ENCODE results near the gene MAP4.
"Not testable (repeated sequence)": the region's sequence is repeated elsewhere in the genome, so short reads cannot be mapped to it uniquely, and the experiment has no call there.

The MAP4 gene

GRCh38 chr3:47892286-47893040 is 123.8 kb downstream of the MAP4 start:
- no peak for DNase-seq (ENCODE audit: low read depth)

- no peak for DNase-seq (ENCODE audit: low read depth)
Measured at GRCh38 chr3:47891613-47892005, 124.6 kb downstream of the MAP4 start.

DNA sequence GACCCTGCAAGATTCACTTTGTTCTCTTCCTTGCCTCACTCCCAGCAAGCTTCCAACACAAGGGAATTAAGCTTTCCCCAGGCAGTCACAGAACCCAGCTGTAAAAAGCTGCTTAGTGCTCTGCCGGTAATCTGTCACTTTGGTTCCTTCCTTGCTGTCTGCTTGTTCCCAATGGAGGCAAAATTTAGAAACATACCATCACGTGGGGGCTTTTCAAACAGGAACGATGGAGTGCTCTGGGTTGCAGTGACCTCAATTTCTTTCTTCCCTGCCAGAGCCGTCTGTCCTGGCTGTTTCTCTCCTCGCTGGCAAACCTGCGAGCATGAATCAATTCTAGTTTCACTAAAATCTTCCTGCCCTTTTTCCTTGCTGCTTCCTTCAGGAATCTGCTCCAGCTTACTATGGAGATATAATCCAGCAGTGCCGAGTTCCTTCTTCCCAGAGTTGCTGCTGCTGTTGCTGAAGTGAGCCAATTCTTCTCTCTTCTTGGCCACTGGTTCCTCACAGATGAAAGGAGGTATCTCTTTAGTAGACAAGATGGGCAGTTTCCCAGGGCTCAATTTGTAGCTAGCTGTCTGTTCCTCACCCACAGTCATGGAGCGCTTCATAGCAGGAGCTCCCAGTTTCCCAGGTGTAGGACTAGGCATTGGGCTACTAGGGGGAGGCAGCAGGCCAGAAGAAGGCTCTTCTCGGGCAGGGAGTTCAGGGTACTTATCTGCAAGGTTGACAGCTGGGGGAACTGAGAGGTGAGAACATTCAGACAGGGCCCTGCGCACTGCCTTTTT is 125.2 kb downstream of the MAP4 start:
- DNase-seq (ENCODE audit: low read depth) = no peak

DNA sequence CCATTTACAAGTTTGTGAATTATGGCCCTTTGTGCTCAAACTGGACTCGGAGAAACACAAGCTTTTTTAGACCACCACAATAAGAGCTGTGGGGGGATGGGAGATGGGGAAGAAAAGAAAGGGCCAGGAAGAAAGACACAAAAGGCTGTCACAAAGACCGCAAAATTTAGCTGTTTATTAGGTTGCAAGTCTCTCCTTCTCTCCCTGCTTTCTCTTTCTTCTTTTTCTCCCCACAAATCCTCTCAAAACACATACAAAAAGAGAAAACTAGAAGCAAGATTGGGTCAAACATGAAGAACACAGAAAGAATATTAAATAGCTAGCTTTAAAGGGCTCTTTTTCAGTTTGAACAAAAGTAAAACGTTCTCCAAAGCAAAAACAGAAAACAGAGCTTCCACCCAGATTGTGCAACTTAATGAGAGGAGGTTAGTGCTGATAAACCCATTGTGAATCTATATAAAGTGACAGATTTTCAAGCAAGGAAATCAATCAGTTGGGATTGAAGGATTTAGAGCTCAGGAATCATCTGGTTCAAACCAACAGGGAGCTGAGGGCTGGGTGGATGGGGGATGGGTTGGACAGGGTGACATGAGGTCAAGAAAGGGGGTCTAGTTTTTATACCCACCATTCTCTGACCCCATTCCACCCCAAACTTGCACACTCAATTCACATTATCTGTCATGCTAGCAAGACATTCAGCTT is 125.9 kb downstream of the MAP4 start:
- DNase-seq (ENCODE audit: low read depth) = no peak

GRCh38 chr3:47888986-47889757 is 127.0 kb downstream of the MAP4 start:
- no peak for DNase-seq (ENCODE audit: low read depth)

- not testable (repeated sequence) for DNase-seq (ENCODE audit: low read depth)
Measured at GRCh38 chr3:47887991-47888390, 128.2 kb downstream of the MAP4 start.

DNA sequence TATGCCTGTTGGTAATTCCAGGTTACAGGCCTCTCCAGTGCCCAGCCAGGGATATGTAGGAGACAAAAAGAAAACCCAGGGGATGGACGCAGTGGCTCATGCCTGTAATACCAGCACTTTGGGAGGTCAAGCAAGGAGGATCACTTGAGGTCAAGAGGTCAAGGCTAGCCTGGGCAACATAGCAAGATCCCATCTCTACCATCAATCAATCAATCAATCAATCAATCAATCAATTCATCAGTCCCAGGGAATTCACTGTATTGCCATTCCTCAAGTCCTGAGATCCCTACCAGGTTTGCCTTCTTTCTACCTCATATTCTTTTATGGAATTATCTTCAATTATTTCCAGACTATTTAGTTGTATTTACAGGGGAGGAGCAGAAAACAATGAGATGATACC is 131.0 kb downstream of the MAP4 start:
- no peak for DNase-seq (ENCODE audit: low read depth)

- no peak for DNase-seq (ENCODE audit: low read depth)
Measured at GRCh38 chr3:47884603-47885002, 131.6 kb downstream of the MAP4 start.

- DNase-seq (ENCODE audit: low read depth) = peak; percentile 3
Measured at GRCh38 chr3:47882338-47882737, 133.9 kb downstream of the MAP4 start.

DNA sequence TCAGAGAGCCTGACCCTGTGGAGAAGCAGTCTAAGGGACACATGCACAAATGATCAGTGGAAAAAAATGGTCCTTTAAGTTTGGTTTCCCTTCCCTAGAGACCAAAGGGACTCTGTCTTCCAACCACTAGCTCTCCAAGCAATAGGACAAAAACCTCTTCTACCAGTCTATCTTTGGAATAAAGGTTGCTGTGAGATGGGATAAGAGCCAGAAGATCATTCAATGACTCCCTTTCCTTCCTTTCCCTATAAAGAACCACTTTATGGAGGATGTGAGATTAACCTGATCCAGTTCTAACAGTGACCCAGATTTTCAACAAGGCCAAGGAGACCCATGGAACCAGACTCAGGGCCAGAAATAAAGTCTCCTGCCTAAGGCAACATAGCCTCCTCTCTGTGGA is 138.5 kb downstream of the MAP4 start:
- DNase-seq (ENCODE audit: low read depth) = no peak

DNA sequence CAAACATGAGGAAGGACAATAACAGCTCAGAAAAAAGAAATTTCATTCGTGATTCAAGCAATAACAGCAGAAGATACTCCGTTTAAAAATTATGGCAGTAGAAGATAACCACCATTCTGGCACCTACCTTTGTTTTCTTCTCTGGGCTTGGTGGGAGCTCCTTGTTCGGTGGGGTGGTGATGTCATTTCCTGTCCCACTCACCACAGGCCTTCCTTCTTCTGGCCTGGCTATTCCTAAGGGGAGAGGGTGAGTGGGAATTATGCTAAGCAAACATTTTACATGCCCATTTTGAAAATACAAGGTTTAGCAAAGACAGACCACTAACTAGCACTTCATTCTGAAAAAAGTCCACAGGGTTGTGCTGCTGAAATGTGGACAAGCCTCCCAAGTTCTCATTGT is 138.9 kb downstream of the MAP4 start:
- peak; percentile 49 for DNase-seq (ENCODE audit: low read depth)

DNA sequence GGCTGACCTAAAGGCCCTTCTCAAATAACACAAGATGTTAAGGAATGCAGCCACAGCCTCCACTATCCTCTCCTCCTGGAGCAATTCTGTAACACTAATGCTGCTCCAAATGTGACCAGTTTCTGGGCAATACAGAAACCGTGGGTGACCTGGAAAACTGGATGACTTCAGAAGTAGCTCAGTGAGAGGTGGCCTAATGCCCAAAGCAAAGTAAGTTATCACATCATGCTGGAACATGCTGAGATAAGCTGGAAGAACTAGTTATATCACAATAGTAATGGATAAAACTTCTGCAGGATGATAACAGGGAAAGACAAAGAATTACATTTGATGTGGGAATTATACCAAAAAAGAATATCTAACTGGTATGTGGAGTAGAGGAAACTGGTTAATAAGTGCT is 141.3 kb downstream of the MAP4 start:
- DNase-seq (ENCODE audit: low read depth) = no peak

- no peak for DNase-seq (ENCODE audit: low read depth)
Measured at GRCh38 chr3:47874438-47874837, 141.8 kb downstream of the MAP4 start.

DNA sequence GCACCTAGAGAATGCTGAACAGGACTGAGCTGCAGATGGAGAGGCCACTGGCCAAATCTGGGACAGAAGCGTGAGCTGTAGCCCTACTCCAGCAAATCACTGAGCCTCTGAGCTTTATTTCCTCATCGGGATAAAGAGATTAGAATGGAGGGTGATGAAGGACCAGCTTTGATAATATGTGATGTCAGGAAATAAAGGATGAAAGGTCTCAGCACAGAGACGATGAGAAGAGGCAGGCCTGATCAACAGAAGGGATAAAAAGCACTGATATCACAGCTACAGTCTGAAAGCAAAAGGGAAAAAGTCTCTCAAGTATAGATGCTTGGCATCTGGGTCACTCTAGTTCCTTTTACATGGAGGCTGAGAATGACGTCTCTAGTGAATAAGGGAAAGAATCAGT is 143.3 kb downstream of the MAP4 start:
- no peak for DNase-seq (ENCODE audit: low read depth)

DNA sequence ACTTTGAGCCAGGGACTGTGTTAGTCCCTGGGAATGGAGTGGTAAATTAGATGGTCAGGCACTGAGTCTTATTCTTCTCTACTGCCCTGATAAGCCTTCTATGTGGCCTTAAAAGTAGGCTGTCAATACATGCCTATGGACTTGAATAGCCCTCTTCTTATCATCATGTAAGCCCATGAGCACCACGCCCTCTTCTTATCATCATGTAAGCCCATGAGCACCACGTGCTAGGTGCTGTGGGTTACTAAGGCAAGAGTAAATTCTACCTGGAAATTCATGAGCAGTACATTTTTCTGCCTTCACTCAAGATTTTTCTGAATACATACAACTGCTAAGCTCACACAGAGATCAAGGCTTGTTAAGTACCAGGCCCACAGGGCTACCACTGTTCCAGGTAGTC is 144.8 kb downstream of the MAP4 start:
- DNase-seq (ENCODE audit: low read depth) = no peak

DNA sequence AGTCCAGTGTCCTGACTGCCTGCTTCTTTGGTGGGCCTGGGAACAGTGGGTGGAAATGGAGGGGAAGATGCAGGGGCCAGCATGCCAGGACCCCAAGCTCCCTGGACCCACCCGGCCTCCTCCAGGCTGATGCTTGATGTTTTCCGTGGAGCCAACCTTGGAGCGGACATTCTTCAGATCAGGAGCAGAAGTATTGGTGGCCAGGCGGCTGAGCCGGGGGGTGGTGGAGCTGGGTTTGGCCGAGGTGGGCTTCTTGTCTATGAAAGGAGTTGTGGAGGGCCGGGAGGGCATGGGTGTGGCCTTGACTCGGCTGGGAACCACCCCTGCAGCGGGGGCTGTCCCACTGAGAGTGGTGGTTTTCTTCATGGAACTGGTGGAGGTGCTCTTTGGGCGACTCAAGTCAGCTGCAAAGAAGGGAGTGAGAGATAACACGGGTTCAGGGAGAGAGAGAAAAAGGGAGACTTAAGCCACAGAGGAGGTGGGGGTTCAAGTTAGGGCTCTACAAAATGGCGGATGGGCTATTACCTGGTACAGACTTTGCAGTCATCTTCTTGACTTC is 145.4 kb downstream of the MAP4 start:
- DNase-seq (ENCODE audit: low read depth) = no peak

GRCh38 chr3:47870156-47870555 is 146.1 kb downstream of the MAP4 start:
- DNase-seq (ENCODE audit: low read depth) = no peak

- DNase-seq (ENCODE audit: low read depth) = no peak
Measured at GRCh38 chr3:47868306-47868705, 147.9 kb downstream of the MAP4 start.

DNA sequence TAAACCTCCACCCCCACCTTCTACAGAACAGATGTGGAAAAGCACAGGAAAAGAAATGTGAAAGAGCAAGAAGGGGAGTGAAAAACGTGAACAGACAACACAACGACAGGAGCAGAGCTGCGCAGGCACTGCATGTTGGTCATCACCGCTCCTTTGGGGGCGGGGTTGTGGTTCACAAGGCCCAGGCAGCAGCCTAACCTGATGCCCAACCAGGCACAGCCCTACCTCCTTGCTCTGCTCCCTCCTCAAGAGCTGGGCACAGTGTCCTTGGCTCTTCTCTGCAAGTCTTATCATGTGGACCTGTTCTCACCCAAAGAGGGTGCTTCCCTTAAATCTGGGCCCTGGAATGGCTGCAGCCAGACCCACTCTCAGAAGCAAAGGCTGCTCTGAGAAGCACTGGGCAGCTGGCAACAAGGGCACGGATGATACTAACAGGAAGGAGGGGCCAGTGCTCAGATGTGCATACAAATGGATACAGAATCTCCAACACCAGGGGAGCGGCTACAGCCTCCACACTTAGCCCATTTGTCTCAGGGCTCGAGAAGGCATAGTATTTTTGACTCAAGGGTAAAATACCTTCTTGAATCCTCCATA is 148.7 kb downstream of the MAP4 start:
- DNase-seq (ENCODE audit: low read depth) = no peak

DNA sequence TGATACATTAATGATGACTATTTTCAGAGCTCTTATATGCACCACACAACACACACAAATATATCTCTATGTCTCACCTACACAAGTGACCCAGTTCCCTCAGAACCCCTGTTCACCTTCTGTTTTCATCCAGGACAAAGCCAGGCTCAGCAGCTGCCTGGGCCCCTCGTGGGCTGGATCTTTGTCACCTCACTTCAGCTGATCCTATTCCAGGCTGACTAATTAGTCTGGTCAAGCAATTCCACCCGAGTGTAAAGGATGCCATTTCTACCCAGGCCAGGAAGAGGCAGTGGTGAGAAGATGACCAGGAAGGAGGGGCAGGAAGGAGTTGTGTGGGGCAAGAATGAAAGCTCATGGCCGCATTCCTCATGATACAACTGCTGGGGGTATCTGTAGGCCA is 151.0 kb downstream of the MAP4 start:
- peak; percentile 32 for DNase-seq (ENCODE audit: low read depth)

DNA sequence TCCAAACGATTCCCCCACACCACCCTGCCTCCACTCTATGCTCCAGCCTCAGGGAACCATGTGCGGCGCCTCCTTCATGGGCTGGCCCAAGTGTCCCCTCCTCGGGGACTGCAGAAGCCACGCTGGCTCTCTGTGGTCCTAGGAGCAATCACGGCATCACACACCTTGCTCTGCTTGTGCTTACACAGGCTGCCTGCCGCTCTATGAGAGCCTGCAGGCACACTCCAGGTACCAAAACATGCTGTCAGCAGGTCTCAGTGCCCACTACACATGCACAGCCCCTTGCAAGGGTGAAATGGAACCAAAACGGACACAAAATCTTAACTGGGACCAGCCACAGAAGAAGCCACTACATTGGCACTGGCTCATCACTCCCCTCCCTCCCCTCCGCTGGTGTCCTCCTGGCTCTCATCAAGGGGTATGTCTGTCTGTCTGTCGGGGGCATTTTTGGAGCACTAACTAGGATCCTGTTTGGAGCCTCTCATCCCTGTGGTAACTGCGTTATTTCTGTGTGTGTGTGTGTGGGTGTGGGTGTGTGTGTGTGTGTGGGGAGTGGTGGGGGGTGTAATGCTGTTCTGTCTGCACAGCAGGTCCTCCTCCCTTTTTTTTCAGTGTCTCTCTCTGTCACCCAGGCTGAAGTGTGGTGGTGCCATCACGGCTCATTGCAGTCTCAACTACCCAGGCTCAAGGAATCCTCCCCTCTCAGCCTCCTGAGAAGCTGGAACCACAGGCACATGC is 152.7 kb downstream of the MAP4 start:
- no peak for DNase-seq (ENCODE audit: low read depth)
